Activated CD4-positive, alpha-beta T cell treated with anti-CD3 and anti-CD28 coated beads, Interleukin-2, amount 50 U/mL, for 16 hours (primary cell): ENCODE results near the gene ZNF106.

Source experiments
- DNase-seq: peaks from one replicate; pipeline ENCODE4 v3.0.0-alpha.2; 2020

ZNF106 gene

GRCh38 chr15:42490671-42491538 lies at the start of gene ZNF106:
TSS of gene ZNF106 (minus strand) at chr15:42491141. CDS start at chr15:42472289, 18,852 bp downstream.
- peak; percentile 93 for DNase-seq

- DNase-seq = no peak
These were observed 42.3 kb upstream of the ZNF106 start for GRCh38 chr15:42533246-42533645.

DNA sequence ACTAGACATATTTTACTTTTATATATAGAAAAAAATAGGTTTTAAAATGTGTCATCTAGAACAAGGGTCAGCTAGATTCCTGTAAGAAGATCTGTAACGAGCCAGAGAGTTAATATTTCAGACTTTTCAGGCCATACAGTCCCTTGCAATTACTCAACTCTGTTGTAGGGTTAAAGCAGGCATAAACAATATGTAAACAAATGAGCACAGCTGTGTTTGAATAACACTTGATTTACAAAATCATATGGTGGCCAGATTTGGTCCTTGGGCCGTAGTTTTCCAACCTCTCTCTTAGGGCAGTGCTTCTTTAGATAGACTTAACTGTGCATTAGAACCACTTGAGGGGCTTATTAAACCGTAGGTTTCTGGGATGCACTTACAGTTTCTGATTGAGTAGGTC lies 38.0 kb upstream of the ZNF106 start:
- no peak for DNase-seq

DNA sequence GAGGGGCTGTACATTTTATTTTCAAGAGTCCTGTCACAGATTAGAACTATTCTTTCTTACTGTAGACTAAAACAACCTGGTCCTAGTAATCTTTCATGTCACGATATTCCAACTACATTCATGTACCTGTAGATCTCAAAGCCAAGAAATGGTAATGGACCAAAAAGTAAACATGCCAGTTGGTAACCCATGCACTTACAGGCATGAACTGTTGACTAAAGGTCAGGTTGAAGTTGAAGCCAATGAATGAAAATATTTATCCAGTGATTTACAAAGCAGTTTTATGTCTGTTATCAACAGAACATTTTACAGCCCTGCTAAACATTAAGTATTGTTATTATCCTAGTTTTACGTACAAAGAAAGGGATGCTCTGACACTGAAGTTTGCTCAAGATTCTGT lies 32.4 kb upstream of the ZNF106 start:
- no peak for DNase-seq

DNA sequence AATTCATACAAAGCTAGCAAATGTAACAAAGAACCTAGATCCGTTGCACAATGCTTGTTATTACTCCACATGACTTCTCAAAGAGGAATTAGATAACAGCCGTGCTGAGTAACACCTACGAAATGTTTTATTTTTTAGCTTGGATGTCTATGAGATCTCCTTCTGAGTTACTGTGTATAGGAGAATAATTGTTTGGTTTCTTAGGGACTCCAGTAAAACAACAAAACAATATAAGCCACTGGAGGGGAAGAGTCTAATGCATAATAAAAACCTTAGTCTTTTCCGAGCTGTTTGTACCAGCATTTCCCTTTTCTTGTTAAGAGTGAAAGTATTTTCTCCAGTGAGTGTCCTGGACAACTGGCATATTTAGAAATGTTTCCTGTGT lies 20.1 kb upstream of the ZNF106 start:
- no peak for DNase-seq

- DNase-seq = no peak
These were observed 19.5 kb upstream of the ZNF106 start for GRCh38 chr15:42510258-42511006.

GRCh38 chr15:42508263-42508690 lies 17.3 kb upstream of the ZNF106 start:
- no peak for DNase-seq

DNA sequence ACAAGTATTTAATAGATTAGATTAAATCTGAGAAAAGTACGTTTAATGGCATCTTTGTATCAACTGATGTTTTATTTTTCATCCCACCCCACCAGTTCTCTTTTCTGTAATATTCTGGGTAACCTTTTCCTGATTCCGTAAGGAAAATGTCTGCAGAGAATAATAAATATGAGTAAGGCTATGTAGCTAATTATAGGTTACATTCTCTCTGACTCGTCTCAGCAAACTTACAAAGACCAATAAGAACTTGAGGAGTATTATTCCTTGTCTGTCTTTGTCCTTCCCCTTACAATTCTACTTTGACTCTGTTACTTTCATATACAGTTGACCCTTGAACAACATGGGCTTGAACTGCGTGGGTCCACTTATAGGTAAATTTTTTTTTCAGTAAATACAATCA lies 16.6 kb upstream of the ZNF106 start:
- no peak for DNase-seq

GRCh38 chr15:42504631-42505030 lies 13.7 kb upstream of the ZNF106 start:
- no peak for DNase-seq

- DNase-seq = no peak
These were observed 12.9 kb upstream of the ZNF106 start for GRCh38 chr15:42503825-42504224.

DNA sequence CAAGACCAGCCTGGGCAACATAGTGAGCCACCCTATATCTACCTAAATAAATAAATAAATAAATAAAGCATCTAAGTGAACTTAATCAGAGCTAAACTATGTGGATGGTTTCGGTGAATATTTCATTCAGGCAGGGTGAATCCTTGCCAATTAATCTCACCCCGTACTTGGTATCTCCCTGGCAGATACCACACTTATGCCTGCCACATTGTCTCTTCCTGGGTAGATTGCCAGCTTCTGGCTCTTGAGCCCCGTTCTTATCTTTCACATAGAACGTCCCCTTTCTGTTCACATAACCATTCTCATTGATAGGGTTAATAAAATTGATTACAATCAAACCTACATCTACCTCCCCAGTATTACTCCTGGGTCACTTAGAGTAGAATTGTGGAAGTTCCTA lies 11.5 kb upstream of the ZNF106 start:
- DNase-seq = no peak

DNA sequence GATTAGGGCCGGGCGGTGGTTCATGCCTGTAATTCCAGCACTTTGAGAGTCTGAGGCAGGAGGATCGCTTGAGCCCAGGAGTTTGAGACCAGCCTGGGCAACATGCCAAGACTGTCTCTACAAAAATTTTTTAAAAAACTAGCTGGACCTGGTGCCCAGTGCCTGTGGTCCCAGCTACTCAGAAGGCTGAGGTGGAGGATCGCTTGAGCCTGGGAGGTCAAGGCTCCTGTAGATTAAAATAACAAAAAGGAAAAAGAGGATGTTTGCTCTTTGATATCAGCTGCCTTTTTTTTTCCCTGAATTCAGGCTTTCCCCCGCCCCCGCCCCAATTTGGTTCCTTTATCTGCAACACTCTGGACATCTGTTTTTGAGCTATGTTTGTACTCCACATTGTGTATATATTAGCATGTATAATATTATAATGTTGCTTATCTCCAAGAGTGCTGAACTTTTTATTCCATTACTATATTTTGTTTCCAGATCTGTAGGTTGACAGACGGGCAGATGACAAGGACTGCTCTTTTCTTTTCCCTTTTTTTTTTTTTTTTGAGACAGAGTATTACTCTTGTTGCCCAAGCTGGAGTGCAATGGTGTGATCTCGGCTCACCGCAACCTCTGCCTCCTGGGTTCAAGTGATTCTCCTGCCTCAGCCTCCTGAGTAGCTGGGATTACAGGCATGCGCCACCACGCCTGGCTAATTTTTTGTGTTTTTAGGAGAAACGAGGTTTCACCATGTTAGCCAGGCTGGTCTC lies 9.1 kb upstream of the ZNF106 start:
- no peak for DNase-seq

- DNase-seq = no peak
These were observed 7.5 kb upstream of the ZNF106 start for GRCh38 chr15:42498212-42499068.

- DNase-seq = peak; percentile 89
These were observed 4.6 kb upstream of the ZNF106 start, which contains the start of gene SNAP23 for GRCh38 chr15:42495361-42496212. TSS of gene SNAP23 (plus strand) at chr15:42495634. CDS start at chr15:42511847, 16,213 bp downstream.

DNA sequence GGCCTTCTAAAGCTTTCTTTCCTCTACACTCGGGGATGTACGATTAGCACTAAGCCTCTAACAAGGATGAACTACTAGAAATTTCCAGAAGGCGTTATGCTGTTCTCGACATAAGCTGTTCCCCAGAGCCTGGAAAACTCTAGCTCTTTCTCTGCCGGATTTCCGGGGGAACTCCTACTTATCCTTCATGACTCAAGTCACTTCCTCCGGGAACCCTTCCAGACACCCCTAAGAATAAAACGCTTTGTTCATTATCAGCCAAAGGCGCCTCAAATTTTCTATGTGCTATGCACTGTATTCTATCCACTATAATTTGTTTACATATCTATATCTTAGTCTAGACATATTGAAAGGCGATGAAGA lies 4.0 kb upstream of the ZNF106 start:
- no peak for DNase-seq

- no peak for DNase-seq
These were observed 2.7 kb upstream of the ZNF106 start for GRCh38 chr15:42493679-42494078.

DNA sequence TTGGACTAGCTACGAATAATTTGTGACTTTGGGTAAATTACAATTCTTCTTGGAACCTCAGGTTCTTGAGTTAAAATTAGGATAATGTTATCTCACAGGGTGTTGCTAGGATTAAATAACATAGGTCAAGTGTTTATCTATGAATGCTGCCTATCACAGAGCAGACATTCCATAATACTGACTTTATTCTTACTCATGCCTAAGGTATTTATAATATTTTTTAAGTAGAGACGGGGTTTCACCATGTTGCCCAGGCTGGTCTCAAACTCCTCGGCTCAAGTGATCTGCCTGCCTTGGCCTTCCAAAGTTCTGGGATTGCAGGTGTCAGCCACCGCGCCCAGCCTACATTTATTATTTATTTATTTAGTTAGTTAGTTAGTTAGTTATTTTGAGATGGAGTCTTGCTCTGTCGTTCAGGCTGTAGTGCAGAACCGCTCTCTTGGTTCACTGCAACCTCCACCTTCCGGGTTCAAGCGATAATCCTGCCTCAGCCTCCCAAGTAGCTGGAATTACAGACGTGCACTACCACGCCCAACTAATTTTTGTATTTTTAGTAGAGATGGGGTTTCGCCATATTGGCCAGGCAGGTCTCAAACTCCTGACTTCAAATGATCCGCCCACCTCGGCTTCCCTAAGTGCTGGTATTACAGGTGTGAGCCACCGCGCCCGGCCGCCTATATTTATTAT lies 741 bp upstream of the ZNF106 start:
- no peak for DNase-seq

GRCh38 chr15:42490291-42490670 lies 660 bp downstream of the ZNF106 start:
- no peak for DNase-seq

DNA sequence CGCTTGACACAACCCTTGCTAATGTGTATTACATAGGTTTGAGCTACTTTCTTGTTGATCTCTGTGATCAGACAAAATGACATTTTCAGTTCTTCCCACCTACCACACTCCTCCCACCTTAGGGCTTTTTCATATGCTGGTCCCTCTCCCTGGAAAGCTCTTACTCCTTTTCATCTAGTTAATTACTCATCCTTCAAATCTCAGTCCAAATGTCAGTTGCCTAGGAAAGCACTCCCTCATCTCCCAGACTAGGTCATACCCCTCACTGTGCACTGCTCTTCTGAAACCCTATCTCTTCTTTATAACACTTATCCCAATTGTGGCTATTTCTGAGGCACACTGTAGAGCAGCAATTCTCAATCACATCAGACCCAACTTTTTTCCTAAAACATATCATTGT lies 7.3 kb downstream of the ZNF106 start:
- no peak for DNase-seq

GRCh38 chr15:42482701-42483100 lies 8.2 kb downstream of the ZNF106 start:
- DNase-seq = no peak

GRCh38 chr15:42474827-42475226 lies 16.1 kb downstream of the ZNF106 start:
- no peak for DNase-seq
